GM23248 (cell line): ENCODE results near the gene C1QC.

Source experiments
- EZH2 ChIP-seq: fragments of 200-600 bp; sonication (generic); IDR thresholded peaks from 2 replicates; pipeline ENCODE4 v1.6.1; 2018; ENCODE audit warnings: antibody characterized with exemption, mild to moderate bottlenecking; ENCODE audit not compliant: insufficient read depth, poor library complexity, severe bottlenecking
- EZH2phosphoT487 ChIP-seq: fragments of 200-600 bp; sonication (generic); IDR thresholded peaks from 2 replicates; pipeline ENCODE4 v1.6.1; 2018; ENCODE audit warnings: antibody characterized with exemption, moderate library complexity, mild to moderate bottlenecking, low read depth; ENCODE audit not compliant: insufficient read depth

DNA sequence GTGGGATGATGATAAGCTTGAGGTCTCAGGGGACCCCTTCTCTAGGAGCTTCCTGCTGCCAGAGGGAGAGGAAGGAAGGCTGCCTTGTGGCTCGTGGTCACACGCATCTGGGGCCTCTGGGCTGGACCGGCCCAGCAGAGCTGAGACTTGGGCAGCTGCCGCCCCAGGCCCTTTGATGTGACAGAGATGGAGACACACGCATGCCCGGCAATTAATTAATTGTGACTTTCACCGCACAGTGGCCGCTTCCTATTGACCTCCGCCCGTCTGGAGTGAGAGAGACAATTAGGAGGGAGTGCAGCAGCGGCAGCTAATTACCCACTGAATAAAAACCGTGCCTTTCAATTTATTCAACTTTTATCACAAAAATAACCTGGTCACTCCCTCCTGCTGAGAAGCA, 23.6 kb upstream of the C1QC start:
- TF ChIP-seq EZH2phosphoT487 (no peak), EZH2 (no peak)
